HG03135 (cell line): Measurements from ENCODE around the gene GGT5.
"Not testable (repeated sequence)": the region's sequence is repeated elsewhere in the genome, so short reads cannot be mapped to it uniquely, and the experiment has no call there.

Source experiments
- ATAC-seq: cut with Tn5 transposase; IDR thresholded peaks from one replicate; pipeline ENCODE4 v1.9.1; 2021; ENCODE audit warnings: mild to moderate bottlenecking, moderate library complexity; ENCODE audit not compliant: unreplicated experiment

The GGT5 gene

DNA sequence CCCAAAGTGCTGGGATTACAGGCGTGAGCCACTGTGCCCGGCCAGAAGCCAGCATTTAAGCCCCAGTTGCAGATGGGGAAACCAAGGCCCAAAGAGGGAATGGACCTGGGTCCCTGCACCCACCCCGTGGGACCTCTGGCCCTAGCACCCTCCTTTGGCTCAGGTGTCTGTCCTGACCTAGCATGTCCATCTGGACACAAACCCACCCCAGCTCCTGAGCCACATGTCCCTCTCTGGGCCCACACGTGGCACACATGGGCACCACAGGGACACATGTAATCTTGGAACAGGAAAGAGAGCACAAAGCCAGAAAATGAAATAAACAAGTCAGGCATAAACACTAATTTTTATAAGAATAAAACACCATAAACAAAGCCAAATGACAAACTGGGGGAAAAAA is 9.6 kb downstream of the GGT5 start:
- no peak for ATAC-seq

DNA sequence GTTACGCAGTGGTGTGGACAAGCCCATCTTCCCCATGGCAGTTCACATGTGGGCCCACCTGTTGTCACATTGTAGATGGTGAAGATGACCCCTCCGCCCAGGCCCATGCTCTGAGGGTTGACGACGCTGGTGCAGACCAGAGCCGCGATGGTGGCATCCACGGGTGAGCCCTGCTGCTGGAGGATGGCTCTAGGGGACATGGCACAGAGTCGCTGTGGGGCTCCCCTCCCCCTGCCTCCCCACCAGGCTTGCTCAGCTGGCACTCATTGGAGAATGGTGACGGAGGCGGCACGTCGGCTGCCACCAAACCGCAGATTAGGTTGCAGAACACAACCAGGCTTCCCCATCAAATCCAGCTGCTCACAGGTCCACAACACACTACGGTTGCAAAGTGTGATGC is 11.1 kb downstream of the GGT5 start:
- no peak for ATAC-seq

DNA sequence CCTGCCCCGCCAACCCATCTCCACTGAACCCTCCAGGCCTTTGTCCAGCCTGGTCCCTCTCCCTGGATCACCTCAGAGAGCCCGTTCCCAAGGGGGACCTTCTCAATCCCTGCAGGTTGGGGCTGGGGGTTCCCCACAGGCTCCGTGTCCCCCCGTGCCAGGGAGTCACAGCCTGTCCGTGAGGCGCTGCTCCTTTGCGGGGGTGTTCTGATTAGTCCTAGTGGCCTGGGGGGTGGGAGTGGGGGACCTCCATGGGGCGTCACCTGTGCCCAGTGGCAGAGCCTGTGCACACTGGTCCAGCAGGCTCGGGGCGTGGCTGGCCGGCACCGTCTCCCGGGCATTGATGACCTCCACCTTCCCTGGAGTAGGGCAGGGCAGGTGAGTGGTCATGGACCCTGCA is 11.6 kb downstream of the GGT5 start:
- no peak for ATAC-seq

DNA sequence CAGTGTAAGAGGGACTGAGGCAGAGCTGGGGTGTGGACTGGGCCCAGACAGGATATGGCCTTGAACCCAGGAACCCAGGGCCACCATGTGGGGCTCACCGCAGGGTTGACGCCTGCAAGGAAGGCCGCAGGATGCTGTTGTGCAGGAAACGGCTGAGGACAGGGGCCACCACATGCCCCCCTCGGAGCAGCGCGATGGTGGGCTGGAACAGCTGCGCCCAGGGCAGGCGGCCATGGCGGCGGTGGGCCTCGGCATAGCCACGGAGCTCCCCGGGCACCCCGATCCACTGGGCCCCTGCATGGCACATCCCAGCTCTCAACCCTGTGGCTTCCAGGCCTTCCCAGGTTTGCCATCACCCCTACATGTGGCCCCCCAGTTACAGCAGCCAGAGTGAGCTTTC is 12.2 kb downstream of the GGT5 start:
- no peak for ATAC-seq

DNA sequence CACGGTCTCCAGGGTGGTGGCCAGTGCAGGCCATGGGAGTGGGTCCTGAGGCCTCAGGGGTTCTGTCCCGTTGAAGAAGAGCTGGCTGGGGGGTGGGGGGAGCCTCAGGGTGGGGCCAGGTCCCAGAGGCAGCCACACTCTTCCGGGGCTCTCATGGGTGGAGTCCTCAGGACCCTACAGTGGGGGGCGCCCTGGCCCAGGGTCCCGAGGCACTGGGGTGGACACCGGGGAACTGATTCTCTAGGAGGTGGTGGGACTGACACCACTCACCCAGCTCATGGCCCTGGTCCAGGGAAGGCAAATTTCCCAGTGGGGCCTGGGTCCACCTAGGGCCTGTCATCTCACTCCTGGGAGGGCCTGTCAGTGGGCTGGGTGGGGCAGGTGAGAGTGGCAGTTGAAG is 12.8 kb downstream of the GGT5 start:
- no peak for ATAC-seq

DNA sequence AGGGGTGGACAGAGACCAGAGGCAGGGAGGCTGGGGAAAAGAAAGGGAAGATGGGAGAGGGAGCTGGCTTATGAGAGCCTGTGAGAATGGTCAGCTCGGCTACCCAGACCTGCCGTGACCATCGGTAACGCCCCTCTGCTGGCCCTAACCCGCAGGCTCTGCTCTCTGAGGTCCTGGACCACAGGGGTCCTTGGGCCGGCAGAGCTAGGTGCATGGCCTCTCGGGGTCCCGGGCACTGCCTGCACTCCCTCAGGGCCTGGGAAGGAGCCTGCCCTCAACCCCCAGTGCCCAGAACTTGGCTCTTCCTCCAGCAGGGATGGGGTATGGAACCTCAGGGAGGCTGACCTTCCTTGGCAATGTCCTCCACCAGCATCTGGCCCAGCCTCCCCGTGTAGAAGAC is 13.2 kb downstream of the GGT5 start:
- ATAC-seq: no peak

DNA sequence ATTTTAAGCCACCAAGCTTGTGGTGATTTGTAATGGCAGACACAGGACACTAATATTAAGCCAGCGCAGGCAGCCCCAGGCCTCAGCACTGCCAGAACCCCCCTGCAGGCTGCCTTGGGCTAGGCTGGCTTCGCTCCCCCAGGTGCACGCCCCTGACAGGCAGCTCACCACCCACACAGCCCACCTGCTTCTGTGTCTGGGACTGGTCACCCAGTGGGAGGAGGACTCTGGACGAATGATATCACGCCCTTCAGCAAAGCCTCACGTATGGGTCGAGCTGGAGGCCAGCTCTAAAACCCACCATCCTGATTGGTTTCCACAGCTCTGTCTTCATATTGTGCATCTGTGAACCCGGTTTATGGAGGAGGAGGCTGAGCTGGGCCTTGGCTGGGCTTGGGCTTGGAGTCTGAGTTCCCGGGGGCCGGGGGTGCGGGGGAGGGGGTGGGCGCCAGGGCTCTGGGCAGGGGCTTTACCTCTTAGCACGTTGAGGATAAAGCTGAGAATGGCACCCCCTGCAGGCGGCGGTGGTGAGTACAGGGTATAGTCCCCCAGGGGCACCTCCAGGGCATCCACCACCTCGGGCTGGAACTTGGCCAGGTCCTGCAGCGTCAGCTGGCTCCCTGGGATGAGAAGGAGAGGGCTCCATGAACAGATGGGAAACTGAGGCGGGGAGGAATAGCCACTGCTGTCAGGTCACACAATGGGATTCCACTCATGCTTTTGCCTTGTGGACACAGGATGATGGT is 13.8 kb downstream of the GGT5 start:
- no peak for ATAC-seq

DNA sequence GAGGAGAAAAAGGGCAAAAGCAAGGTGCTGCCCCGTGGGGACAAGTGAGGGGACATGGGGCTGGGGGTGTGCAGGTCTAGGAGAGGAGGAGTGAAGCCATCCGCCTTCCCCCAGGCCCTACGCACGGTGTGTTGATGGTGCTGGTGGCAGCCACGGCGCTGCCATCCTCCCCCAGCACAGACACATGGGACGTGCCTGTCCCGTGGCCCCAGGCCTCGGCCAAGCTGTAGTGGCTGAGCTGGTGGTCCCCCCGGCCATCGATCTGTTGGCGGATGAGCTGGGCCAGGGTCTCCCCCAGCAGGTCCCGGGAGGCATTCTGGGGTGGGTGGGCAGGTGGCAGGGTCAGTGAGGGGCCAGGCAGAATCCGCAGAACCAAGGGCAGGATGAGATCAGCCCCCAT is 18.9 kb downstream of the GGT5 start:
- ATAC-seq: no peak

DNA sequence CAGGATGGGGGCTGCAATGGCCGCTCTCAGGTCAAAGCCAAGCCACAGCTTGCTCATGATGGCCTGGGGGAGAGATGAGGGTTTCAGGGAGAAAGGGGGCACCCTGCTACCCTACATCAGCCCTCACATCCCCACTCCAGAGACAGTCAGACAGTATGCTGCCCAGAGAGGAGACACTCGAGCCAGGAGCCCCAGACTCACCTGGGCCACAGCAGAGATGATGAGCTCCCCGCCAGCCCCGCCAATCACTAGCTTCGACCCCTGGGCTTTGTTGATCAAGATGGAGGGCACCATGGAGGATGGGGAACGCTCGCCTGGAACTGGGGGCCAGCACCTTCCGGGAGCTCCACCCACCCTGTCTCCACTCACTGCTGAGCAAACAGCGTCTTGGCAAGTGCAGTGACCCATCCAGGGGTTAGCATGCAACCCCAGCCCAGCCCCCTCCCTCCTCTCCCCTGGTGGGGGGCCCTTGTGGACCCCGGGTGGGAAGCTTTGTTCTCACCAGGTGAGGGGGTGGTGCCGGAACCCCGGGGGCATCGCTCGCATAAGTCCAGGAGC is 19.8 kb downstream of the GGT5 start:
- no peak for ATAC-seq

DNA sequence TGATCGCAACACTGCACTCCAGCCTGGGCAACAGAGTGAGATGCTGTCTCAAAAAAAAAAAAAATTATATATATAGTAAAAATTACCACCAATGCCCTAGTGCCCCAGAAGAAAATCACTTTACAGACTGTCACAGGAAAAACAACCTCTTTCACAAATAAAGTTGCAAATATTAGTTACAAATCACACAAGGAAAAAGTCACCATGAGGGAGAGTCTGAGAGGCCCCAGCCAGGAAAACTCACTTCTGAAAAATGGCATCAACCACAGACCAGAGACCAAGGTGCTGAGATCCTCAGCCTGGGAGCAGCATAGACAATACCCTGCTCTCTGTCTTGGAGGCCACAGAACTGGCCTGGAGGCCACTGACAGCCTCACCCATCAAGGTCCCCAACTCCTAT is 20.4 kb downstream of the GGT5 start:
- no peak for ATAC-seq

DNA sequence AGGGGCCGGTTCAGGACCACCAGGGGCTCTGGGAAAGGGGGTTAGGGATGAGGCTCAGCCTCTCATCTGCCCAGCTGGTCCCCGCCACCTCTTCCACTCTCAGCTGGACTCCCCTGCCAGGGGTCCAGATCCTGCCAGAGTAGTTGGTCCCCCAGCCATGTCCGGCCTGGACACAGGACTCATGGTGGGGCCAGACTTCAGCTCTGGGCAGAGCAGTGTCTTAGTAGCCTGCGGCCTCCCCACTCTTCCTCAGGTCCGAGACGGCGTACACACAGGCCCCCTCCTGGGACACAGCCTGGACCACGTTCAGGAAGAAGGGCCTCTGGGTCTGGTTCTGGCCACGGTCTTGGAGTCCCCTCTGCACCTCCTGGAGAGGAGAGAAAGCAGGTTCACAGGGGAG is 25.1 kb downstream of the GGT5 start:
- ATAC-seq: no peak

DNA sequence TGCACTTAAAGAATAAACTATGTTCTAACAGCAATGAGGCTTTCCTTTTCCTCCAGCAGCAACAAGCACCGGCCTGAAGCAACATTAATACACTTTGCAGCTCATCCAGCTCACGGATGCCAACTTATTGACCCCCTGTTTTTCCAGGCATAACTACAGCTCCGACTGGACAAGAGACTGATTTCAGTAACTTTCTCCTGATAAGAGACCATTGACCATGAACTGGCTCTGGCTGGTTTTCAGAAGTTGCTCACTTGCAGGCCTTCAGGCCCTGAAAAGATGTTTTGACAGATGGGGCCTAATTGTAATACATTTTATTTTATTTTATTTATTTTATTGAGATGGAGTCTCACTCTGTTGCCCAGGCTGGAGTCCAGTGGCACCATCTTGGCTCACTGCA is 27.5 kb downstream of the GGT5 start:
- ATAC-seq: no peak

DNA sequence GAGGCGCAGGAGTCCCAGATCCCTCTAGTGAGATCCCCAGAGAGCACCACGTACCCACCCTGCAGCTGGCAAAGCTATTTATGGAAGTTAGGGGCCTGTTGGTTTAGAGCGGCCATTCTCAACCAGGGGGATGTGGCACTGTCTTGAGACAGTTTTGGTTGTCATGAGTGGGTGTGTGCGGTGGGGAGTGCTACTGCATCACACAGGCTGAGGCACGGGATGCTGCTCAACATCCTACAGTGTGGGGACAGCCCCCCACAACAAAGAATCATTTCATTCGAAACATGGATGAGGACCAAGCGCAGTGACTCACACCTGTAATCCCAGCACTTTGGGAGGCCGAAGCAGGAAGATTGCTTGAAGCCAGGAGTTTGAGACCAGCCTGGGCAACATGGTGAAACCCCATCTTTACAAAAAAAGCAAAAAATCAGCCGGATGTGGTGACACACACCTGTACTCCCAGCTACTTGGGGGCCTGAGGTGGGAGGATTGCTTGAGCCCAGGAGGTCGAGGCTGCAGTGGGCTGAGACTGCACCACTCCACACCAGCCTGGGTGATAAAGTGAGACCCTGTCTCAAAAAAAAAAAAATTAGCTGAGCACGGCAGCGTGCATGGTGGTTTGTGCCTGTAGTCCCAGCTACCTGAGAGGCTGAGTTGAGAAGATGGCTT is 28.2 kb downstream of the GGT5 start:
- no peak for ATAC-seq

DNA sequence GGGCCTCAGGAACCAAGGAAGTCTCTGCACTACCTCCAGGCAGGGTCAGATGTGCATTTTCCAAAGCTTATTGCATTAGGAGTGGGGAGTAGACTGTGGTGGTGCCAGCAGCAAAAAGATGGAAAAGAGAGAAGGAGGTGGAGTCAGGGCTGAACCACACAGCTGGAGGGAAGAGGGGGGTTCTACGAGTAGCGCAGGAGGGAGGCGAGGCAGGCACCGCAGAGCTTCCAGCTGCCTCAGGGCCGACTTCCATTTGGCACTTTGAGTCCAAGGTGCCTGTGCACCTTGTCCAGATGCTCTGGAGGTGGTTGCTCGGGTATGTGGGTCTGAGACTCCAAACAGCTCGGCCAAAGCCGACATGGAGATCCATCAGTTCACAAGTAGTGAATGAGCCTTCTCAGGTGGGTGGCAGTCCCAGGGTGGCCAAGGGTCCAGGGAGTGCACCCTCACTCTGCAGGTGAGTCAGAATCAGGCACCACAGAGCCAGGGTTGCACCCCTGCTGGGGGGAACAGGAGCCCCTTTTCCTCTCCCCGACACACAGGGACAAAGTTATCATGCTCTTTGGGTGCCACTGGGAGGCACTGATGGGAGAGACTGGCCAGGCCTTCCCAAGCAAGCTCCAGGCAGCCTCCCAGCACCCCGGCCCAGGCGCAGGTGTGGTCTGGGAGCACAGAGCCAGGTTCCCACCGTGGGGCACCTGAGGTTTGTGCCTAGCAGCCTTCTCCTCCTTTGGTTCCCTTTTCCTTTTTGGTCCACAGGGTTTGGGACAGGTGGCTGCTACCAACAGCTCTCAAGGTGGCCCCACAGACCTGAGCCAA is 30.2 kb downstream of the GGT5 start:
- ATAC-seq: no peak

DNA sequence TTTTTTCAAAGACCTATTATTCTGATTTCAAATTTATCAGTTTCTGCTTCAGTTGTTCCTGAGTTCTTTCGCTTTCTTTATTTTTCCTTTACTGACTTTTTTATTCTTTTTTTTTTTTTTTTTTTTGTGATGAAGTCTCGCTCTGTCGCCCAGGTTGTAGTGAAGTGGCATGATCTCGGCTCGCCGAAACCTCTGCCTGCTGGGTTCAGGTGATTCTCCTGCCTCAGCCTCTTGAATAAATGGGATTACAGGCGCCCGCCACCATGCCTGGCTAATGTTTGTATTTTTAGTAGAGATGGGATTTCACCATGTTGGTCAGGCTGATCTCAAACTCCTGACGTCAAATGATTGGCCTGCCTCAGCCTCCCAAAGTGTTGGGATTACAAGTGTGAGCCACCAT is 31.8 kb downstream of the GGT5 start:
- ATAC-seq: not testable (repeated sequence)

DNA sequence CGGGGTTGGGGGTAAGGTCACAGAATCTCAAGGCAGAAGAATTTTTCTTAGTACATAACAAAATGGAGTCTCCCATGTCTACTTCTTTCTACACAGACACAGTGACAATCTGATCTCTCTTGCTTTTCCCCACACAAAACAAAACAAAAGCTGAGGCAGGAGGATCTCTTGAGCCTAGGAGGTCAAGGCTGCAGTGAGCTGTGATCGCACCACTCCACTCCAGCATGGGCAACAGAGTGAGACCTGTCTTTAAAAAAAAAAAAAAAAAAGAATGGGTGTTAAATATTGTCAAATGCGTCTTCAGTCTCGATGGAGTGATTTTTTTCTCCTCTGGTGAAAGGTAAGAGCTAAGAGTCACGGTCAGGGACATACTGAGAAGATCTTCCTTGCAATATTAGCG is 33.2 kb downstream of the GGT5 start:
- not testable (repeated sequence) for ATAC-seq

DNA sequence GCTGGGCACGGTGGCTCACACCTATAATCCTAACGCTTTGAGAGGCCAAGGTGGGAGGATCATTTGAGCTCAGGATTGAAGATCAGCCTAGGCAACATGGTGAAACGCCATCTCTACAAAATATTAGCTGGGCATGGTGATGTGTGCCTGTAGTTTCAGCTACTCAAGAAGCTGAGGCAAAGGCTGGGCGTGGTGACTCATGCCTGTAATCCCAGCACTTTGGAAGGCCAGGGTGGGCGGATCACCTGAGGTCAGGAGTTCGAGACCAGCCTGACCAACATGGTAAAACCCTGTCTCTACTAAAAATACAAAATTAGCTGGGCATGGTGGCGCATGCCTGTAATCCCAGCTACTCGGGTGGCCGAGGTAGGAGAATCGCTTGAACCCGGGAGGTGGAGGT is 34.5 kb downstream of the GGT5 start:
- not testable (repeated sequence) for ATAC-seq

DNA sequence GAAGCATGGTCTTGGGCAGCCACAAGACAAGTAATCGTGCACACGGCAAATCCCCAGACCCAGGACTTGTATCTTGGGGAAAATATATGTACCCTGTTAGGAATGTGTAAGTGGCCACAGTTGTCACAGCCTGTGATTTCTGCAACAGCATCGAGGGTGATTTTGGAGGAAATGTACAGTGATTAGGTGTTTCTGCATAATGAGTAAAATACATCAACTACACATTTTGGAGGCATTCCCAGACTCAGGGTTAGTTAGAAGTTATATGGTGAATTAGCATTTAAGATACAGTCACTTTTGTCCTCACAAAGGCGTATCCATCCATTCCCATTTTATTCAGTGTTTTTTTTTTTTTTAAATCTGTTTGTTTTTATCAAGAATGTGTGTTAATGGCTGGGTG is 35.2 kb downstream of the GGT5 start:
- no peak for ATAC-seq

DNA sequence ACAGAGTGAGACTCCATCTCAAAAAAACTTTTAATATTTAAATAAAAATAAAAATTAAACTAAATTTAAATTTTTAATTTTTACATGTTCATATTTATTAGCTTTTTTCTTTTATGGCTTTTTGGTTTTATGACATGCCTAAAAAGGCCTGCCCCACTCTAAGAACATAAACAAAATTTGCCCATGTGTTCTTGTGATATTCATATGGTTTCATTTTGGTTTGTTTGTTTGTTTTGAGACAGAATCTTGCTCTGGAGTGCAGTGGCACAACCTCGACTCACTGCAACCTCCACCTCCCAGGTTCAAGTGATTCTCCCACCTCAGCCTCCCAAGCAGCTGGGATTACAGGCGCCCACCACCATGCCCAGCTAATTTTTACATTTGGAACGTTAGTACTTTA is 35.9 kb downstream of the GGT5 start:
- ATAC-seq: no peak

DNA sequence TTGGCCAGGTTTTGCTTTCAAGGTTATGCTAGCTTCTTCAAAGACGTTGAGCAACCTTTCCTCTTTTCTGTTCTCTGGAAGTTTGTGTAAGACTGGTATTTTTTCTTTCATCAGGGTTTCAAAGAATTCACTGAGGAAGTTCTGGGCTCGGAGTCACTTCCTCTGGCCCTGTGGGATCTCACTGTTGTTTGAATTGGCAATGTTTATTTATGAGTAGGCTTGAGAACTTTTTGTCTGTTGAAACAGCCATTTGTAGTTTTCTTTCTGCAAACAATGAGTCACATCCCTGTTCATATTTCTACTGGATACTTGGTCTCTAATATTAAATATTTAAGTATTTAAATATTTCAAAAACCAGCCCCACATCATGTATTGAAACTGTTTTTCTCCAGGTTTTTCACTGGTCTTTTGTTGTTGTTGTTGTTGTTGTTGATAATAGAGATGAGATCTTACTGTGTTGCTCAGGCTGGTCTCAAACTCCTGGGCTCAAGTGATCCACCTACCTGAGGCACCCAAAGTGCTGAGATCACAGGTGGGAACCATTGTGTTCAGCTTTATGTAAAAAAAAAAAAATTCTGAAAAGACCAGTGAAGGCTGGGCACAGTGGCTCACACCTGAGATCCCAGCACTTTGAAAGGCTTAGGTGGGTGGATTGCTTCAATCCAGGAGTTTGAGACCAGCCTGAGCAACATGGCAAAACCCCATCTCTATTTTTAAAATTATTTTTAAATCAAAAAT is 36.7 kb downstream of the GGT5 start:
- no peak for ATAC-seq
